HG03159 (cell line): ENCODE measurements around the gene ZNF558.
"Not testable (repeated sequence)": the region's sequence is repeated elsewhere in the genome, so short reads cannot be mapped to it uniquely, and the experiment has no call there.

Experiments used
- ATAC-seq: cut with Tn5 transposase; IDR thresholded peaks from one replicate; pipeline ENCODE4 v1.9.1; 2021; ENCODE audit warnings: mild to moderate bottlenecking, moderate library complexity; ENCODE audit not compliant: unreplicated experiment

Gene ZNF558

DNA sequence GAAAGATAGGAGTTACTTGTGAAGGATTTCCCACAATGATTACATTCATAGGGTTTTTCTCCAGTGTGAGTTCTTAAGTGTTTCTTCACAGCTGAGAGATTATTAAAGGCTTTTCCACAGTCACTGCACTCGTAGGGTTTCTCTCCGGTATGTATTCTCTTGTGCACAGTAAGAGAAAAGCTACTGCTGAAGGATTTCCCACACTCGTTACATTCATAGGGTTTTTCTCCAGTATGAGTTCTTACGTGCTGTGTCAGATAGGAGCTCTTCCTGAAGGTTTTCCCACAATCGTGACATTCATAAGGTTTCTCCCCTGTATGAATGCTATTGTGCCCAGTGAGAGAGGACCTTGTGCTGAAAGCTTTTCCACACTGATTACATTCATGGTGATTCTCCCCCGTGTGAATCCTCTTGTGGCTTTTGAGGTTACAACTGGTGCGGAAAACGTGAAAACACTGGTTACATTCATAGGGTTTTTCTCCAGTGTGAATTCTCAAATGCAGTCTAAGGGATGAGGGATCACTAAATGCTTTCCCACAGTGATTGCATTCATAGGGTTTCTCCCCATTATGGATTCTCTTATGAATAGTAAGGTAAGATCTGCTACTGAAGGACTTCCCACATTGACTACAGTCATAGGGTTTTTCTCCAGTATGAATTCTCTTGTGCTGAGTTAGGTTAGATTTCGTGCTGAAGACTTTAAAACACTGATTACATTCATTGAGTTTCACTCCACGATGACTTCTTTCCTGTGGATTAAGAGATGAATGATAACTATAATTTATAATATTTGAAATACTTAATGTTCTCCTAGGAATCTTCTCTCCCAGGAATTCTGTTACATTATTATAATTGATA, 20.6 kb downstream of the ZNF558 start:
- ATAC-seq = no peak

DNA sequence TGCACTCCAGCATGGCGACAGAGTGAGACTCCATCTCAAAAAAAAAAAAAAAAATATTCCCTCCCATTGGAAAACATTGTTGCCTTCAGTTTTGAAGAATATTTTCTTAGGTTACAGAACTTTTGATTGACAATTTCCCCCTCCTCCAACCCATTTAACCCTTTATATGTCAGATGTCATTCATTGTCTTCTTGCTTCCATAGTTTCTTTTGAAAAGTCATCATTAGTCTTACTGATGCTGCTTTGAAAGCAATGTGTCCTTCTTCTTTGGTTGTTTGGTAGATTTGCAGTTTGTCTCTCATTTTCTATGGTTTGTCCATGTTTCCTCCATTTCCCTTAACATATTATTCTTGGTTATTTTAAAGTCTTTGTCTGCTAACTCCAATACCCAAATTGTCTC, 25.4 kb downstream of the ZNF558 start:
- ATAC-seq = no peak

DNA sequence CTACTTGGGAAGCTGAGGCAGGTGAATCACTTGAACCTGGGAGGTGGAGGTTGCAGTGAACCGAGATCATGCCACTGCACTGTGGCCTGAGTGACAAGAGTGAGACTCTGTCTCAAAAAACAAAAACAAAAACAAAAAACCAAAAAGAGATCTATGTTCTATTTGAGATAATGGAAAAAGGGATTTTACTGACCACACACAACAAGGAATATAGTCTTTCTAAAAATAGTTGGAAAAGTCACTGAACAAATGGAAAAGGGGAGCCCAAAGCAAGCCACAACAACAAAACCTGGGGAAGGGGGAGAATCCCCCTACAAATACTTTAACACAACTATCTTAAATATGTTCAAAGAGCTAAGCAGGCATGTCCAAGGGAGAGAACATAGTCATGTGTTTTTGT, 37.3 kb downstream of the ZNF558 start:
- ATAC-seq = no peak

DNA sequence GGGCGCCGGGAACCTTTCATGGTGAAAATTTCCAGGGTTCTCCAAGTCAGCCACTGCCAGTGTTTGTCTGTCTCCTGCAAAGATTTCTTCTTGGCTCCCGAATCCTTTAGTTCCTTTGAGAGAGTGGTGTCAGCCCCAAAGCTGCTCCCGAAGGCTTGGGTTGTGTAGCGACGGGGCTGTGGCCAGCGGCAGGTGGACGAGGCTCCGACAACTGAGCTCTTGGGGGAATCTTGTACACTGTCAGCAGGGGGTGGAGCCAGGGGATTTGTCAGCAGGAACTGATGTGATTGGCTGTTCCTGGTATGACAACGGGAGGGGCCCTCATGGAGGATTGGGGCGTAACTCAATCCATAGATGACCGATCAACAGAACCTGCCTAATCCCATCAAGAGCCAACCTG, 58.5 kb downstream of the ZNF558 start:
- not testable (repeated sequence) for ATAC-seq

DNA sequence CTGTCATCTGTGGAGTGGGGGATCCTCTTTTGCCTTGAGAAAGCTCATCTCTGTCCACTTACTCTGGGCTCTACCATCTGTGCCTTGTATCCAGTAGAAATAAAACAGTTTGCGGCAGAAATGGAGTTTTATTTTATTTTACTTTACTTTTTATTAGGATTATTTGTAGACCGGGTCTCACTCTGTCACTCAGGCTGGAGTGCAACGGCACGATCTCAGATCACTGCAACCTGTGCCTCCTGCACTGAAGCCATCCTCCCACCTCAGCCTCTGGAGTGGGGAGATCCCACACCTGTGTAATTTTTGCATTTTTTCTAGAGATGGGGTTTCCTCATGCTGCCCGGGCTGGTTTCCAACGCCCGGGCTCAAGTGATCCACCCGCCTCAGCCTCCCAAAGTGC, 62.8 kb downstream of the ZNF558 start:
- not testable (repeated sequence) for ATAC-seq

DNA sequence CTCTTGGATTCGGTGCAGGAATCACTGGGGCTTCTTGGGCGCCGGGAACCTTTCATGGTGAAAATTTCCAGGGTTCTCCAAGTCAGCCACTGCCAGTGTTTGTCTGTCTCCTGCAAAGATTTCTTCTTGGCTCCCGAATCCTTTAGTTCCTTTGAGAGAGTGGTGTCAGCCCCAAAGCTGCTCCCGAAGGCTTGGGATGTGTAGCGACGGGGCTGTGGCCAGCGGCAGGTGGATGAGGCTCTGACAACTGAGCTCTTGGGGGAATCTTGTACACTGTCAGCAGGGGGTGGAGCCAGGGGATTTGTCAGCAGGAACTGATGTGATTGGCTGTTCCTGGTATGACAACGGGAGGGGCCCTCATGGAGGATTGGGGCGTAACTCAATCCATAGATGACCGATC, 64.8 kb downstream of the ZNF558 start:
- not testable (repeated sequence) for ATAC-seq
